ENCODE results near the gene PTPRR. TPM values are rescaled to one million over a fixed set of nuclear protein-coding genes. Genes with fewer than 3 reads are reported as not detected.

Gene PTPRR
- total RNA-seq, 1 experiment from 2014 or later = 3.4 TPM

DNA sequence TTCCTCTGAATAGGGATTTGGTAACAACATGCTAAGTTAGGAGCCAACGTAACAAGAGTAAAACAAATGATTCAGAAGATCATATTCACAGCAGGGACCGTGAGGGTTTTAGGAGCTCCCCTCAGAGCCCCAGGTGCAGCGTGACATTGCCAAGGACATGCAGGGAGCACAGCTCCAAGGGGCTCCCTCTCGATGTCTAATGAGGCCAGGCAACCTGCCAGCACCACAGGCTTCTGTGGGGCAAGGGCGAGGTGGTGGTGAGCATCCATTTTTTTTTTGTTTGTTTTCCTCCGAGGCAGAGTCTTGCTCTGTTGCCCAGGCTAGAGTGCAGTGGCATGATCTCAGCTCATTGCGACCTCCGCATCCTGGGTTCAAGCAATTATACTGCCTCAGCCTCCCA is 188.3 kb downstream of the PTPRR start:
- H3K27ac ChIP-seq = no peak overlapping the region
- H3K36me3 ChIP-seq = no peaks in the 10 kb centered on the region
- H3K4me1 ChIP-seq (replicated peaks) = no peaks in the 10 kb centered on the region
- H3K9me3 ChIP-seq (replicated peaks) = no peaks in the 10 kb centered on the region
- DNase-seq (ENCODE audit: low read depth in 1 of 2, low spot score in 2 of 2) = no peak
- H3K4me3 ChIP-seq = no peak overlapping the region
- H3K27me3 ChIP-seq (replicated peaks) = no peaks in the 10 kb centered on the region

DNA sequence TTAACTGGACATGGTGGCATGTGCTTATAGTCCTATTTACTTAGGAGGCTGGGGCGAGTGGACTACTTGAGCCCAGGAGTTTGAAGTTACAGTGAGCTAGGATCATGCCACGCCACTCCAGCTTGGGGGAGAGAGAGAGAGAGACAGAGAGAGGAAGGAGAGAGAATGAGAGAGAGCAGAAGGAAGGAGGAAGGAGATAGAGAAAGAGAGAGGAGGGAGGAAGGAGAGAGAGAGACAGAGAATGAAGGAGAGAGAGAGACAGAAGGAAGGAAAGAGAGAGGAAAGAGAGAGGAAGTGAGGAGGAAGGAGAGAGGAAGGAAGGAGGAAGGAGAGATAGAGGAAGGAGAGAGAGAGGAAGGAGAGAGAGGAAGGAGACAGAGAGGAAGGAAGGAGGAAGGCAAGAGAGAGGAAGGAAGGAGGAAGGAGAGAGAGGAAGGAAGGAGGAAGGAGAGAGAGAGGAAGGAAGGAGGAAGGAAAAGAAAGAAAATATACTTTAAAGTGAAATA is 189.8 kb downstream of the PTPRR start:
- Histone ChIP-seq H3K4me3 (no peak overlapping the region), H3K27me3 (replicated peaks) (no peaks in the 10 kb centered on the region)
- no peak for DNase-seq (ENCODE audit: low read depth in 1 of 2, low spot score in 2 of 2)

DNA sequence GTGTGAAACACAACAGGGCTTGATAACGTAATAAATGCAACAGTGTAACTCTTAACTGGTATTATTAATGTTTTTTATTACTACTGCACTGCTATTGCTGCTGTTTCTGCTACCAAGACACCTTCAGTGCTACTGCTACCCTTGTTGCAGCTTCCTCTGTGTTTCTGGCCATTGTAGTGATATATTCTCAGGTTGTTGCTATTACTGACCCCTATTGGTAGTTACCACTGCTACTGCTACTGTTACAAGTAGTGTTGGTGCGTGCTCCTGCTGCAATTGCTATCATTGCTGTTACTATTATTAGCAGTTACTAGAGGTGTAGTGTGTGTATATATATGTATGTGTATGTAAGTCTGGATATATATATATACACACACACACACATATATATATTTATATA is 196.1 kb downstream of the PTPRR start:
- Histone ChIP-seq H3K4me3 (no peak overlapping the region), H3K9me3 (replicated peaks) (no peaks in the 10 kb centered on the region), H3K27ac (no peak overlapping the region), H3K4me1 (replicated peaks) (no peaks in the 10 kb centered on the region), H3K36me3 (no peaks in the 10 kb centered on the region), H3K27me3 (replicated peaks) (no peaks in the 10 kb centered on the region)
- no peak for DNase-seq (ENCODE audit: low read depth in 1 of 2, low spot score in 2 of 2)

More for the DNA sequence above, 189.8 kb downstream of the PTPRR start:
- no peak overlapping the region for H3K27ac ChIP-seq
- H3K9me3 ChIP-seq (replicated peaks) = no peaks in the 10 kb centered on the region
- no peaks in the 10 kb centered on the region for H3K4me1 ChIP-seq (replicated peaks)
- no peaks in the 10 kb centered on the region for H3K36me3 ChIP-seq

DNA sequence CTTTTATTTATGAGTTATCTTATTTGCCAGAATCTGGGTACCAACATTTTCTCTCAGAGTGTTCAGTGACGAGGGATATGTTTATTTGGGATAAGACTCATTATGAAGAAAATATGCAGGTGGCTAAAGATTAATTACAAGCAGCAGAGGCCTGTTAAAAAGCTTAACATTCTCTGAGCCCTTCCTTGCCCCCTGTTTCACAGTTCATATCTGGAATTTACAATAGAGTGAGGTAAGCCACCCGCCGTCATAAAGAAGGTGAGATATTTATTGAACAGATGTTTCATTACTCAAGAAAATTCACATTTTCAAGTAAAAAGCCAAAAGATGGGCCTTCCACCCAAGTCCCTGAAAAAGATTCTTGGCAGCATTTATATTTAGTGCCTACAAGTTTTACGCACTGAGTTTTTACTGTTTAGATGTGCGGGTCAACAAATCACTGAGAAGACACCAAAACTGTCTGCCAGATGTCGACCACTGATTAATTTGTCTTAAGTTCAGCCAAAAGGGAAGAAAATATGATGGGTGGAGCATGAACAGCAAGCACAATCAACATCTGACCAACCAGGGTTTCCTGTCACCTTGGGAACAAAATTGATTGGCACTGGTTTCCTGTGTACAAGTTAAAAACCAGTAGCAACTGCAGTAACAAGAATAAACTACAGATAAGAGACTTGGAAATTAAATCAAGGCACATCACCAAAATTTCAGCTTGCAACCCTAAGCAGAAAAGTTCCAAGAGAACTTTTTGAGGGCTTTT is 197.8 kb downstream of the PTPRR start:
- Histone ChIP-seq H3K4me3 (no peak overlapping the region), H3K9me3 (replicated peaks) (no peaks in the 10 kb centered on the region), H3K36me3 (no peaks in the 10 kb centered on the region), H3K27ac (no peak overlapping the region), H3K4me1 (replicated peaks) (no peaks in the 10 kb centered on the region), H3K27me3 (replicated peaks) (no peaks in the 10 kb centered on the region)
- DNase-seq (ENCODE audit: low read depth in 1 of 2, low spot score in 2 of 2) = no peak

- no peaks in the 10 kb centered on the region for H3K27me3 ChIP-seq (replicated peaks)
- DNase-seq (ENCODE audit: low read depth in 1 of 2, low spot score in 2 of 2) = no peak
- H3K4me1 ChIP-seq (replicated peaks) = no peaks in the 10 kb centered on the region
- no peak overlapping the region for H3K4me3 ChIP-seq
- no peaks in the 10 kb centered on the region for H3K36me3 ChIP-seq
- no peaks in the 10 kb centered on the region for H3K9me3 ChIP-seq (replicated peaks)
- H3K27ac ChIP-seq = no peak overlapping the region
These were observed 198.7 kb downstream of the PTPRR start for GRCh38 chr12:70721656-70722357.

GRCh38 chr12:70721216-70721615 is 199.3 kb downstream of the PTPRR start:
- Histone ChIP-seq H3K27me3 (replicated peaks) (no peaks in the 10 kb centered on the region), H3K9me3 (replicated peaks) (no peaks in the 10 kb centered on the region), H3K36me3 (no peaks in the 10 kb centered on the region), H3K4me3 (no peak overlapping the region), H3K27ac (no peak overlapping the region), H3K4me1 (replicated peaks) (no peaks in the 10 kb centered on the region)
- no peak for DNase-seq (ENCODE audit: low read depth in 1 of 2, low spot score in 2 of 2)

GRCh38 chr12:70719672-70720420 is 200.7 kb downstream of the PTPRR start:
- DNase-seq (ENCODE audit: low read depth in 1 of 2, low spot score in 2 of 2) = peak; percentile 60 to 74
- H3K4me1 ChIP-seq (replicated peaks) = no peaks in the 10 kb centered on the region
- H3K27me3 ChIP-seq (replicated peaks) = no peaks in the 10 kb centered on the region
- no peaks in the 10 kb centered on the region for H3K9me3 ChIP-seq (replicated peaks)
- no peak overlapping the region for H3K27ac ChIP-seq
- peak overlapping the region; percentile 34 for H3K4me3 ChIP-seq
- no peaks in the 10 kb centered on the region for H3K36me3 ChIP-seq

- no peaks in the 10 kb centered on the region for H3K9me3 ChIP-seq (replicated peaks)
- no peaks in the 10 kb centered on the region for H3K4me1 ChIP-seq (replicated peaks)
- no peak overlapping the region for H3K4me3 ChIP-seq
- H3K27ac ChIP-seq = no peak overlapping the region
- no peaks in the 10 kb centered on the region for H3K27me3 ChIP-seq (replicated peaks)
- no peaks in the 10 kb centered on the region for H3K36me3 ChIP-seq
- DNase-seq (ENCODE audit: low read depth in 1 of 2, low spot score in 2 of 2) = no peak
These were observed 201.5 kb downstream of the PTPRR start for GRCh38 chr12:70719071-70719470.

GRCh38 chr12:70711831-70712230 is 208.7 kb downstream of the PTPRR start:
- Histone ChIP-seq H3K9me3 (replicated peaks) (no peaks in the 10 kb centered on the region), H3K4me1 (replicated peaks) (no peaks in the 10 kb centered on the region), H3K27ac (no peak overlapping the region), H3K36me3 (no peaks in the 10 kb centered on the region), H3K27me3 (replicated peaks) (no peaks in the 10 kb centered on the region), H3K4me3 (no peak overlapping the region)
- DNase-seq (ENCODE audit: low read depth in 1 of 2, low spot score in 2 of 2) = no peak

DNA sequence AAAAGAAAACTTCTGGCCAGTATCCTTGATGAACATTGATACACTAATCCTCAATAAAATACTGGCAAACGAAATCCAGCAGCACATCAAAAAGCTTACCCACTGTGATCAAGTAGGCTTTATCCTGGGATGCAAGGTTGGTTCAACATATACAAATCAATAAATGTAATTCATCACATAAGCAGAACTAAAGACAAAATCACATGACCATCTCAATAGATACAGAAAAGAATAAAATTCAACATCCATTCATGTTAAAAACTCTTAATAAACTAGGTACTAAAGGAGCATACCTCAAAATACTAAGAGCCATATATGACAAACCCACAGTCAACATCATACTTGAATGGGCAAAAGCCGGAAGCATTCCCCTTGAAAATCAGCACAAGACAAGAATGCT is 211.5 kb downstream of the PTPRR start:
- Histone ChIP-seq H3K27me3 (replicated peaks) (no peaks in the 10 kb centered on the region), H3K4me1 (replicated peaks) (no peaks in the 10 kb centered on the region), H3K9me3 (replicated peaks) (no peaks in the 10 kb centered on the region), H3K36me3 (no peaks in the 10 kb centered on the region), H3K4me3 (no peak overlapping the region), H3K27ac (no peak overlapping the region)
- no peak for DNase-seq (ENCODE audit: low read depth in 1 of 2, low spot score in 2 of 2)

- Histone ChIP-seq H3K9me3 (replicated peaks) (no peaks in the 10 kb centered on the region), H3K4me1 (replicated peaks) (no peaks in the 10 kb centered on the region), H3K4me3 (no peak overlapping the region), H3K27ac (no peak overlapping the region), H3K36me3 (no peaks in the 10 kb centered on the region), H3K27me3 (replicated peaks) (no peaks in the 10 kb centered on the region)
- no peak for DNase-seq (ENCODE audit: low read depth in 1 of 2, low spot score in 2 of 2)
These were observed 213.9 kb downstream of the PTPRR start for GRCh38 chr12:70706611-70707010.

DNA sequence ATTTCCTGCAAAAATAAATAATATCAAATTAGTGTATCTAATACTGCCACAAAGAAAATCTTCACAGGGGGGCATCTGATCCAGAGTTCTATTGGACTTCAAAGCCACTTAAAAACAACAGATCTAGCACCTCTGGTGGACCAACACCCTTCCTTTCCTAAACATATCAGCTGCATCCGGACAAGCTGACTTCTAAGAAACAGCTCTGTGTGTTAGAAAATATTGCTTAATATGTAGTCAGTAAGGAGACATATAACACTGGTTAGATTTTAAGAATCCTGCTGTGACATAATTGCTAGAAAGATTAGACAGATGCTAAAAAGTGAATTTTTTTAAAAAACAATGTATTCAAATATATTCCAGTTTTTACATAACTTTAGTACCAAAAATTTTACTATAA is 222.2 kb downstream of the PTPRR start:
- H3K27ac ChIP-seq = no peak overlapping the region
- no peaks in the 10 kb centered on the region for H3K36me3 ChIP-seq
- no peak overlapping the region for H3K4me3 ChIP-seq
- no peaks in the 10 kb centered on the region for H3K9me3 ChIP-seq (replicated peaks)
- no peak for DNase-seq (ENCODE audit: low read depth in 1 of 2, low spot score in 2 of 2)
- no peaks in the 10 kb centered on the region for H3K4me1 ChIP-seq (replicated peaks)
- no peaks in the 10 kb centered on the region for H3K27me3 ChIP-seq (replicated peaks)

DNA sequence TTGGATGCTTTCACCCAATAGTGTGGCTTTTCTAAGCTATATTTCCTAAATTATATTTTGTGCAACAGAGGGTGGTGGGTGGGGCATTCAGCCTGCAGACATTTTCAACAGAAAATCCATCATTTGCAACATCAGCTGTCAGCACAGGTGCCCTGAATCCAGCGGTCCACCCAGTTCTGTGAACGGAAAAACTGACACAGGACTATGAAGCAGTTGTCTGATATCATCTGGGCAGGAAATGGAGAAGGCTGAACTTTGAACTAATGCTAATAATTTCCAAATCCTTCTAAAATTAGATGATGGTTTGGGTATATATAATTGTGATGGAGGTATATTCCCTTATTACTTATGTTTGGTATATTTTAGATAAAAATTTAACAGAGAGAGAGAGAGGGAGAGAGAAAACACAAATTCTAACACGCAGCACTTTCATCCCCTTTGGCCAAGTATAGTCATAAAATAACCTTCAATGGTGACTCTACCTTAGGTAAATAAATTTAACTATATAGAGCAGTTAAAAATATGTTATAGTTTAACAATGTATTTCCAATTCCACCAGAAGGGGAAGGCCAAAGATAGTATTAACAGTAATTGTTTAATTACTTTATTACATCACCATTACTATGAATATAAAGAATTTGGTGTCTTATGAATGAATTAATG is 225.0 kb downstream of the PTPRR start:
- H3K4me1 ChIP-seq (replicated peaks) = peaks cover 11% of the 10 kb centered on the region
- H3K27me3 ChIP-seq (replicated peaks) = no peaks in the 10 kb centered on the region
- H3K27ac ChIP-seq = no peak overlapping the region
- H3K9me3 ChIP-seq (replicated peaks) = no peaks in the 10 kb centered on the region
- H3K4me3 ChIP-seq = no peak overlapping the region
- no peak for DNase-seq (ENCODE audit: low read depth in 1 of 2, low spot score in 2 of 2)
- no peaks in the 10 kb centered on the region for H3K36me3 ChIP-seq
